ENCODE results near the gene DNER.

GRCh38 chr2:229511524-229511923 lies 202.8 kb downstream of the DNER start:
- TF ChIP-seq EP300 (IDR thresholded peaks at IDR 0.05) (no peak), CTCF (IDR thresholded peaks at IDR 0.05) (no peak)
